Measurements from ENCODE around the gene OTOF. TPM values are rescaled to one million over a fixed set of nuclear protein-coding genes. Genes with fewer than 3 reads are reported as not detected.
"Not testable (repeated sequence)": the region's sequence is repeated elsewhere in the genome, so short reads cannot be mapped to it uniquely, and the experiment has no call there.

Gene OTOF
- total and polyA plus RNA-seq, 5 donors from 2014 or later, result 0.43 to 2.3 (median 0.51) TPM

DNA sequence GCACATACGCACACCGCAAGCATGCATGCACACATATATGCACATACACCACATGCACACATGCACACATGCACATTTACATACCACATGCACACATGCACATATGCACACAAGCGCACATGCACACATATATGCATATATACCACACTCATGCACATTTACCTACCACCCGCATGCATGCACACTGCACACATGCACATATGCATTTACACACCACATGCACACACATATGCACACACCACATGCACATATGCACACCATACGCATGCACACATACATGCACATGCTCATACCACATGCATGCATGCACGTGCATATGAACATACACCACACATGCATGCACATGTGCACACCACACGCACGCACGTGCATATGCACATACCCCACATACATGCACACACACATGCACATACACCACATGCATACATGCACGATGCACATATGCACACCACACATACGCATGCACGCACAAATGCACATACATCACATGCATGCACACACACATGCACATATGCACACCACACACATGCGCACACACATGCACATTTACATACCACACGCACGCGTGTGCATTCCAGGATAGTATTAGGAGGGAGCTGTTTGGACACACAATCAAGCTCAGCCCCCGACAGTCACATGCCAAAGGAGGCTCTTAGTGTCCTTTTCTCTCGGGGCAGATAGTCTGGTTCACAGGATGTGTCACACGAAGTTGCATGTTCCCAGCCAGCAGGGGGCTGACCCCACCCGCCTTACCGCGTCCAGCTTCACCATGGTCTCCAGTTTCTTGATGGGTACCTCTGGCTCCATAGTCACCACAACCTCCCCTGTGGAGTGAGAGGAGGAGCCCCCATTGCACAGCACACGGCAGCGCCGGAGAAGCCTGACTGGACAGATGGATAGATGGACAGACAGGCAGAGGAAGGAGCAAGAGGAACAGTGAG is 5.9 kb downstream of the OTOF start:
- Histone ChIP-seq H3K4me1 (ENCODE audit: control insufficient read depth, insufficient read depth, low read length, poor library complexity, severe bottlenecking) (no peaks in the 10 kb centered on the region), H3K27me3 (ENCODE audit: control insufficient read depth, insufficient read depth, low read length) (no peaks in the 10 kb centered on the region), H3K9me3 (ENCODE audit: control insufficient read depth in 2 of 2, low read length in 2 of 2) (peaks cover 4 to 10% of the 10 kb centered on the region in 2 experiments), H3K4me3 (ENCODE audit: low read depth, low read length) (no peak overlapping the region), H3K27ac (ENCODE audit: insufficient read depth, low read length, poor library complexity, severe bottlenecking) (no peak overlapping the region), H3K36me3 (ENCODE audit: control insufficient read depth, insufficient read depth, low read length) (no peaks in the 10 kb centered on the region)
- Mint-ChIP-seq H3K4me1 (no peaks in the 10 kb centered on the region), H3K9me3 (peaks cover 0 to 11% (median 4%) of the 10 kb centered on the region in 7 donors), H3K27me3 (peaks cover 5% of the 10 kb centered on the region), H3K36me3 (no peaks in the 10 kb centered on the region), H3K4me3 (no peak overlapping the region), H3K27ac (no peak overlapping the region)
- ATAC-seq (ENCODE audit: low read depth in 2 of 2) (no peak), DNase-seq (no peak)

GRCh38 chr2:26471289-26471688 is 6.6 kb downstream of the OTOF start:
- no peaks in the 10 kb centered on the region for H3K36me3 ChIP-seq (ENCODE audit: control insufficient read depth, insufficient read depth, low read length)
- H3K4me3 ChIP-seq (ENCODE audit: low read depth, low read length), result no peak overlapping the region
- H3K27me3 Mint-ChIP-seq, result peaks cover 5% of the 10 kb centered on the region
- peaks cover 0 to 11% (median 4%) of the 10 kb centered on the region in 7 donors for H3K9me3 Mint-ChIP-seq
- ATAC-seq (ENCODE audit: low read depth in 2 of 2) (no peak), DNase-seq (no peak)
- H3K27ac Mint-ChIP-seq, result no peak overlapping the region
- no peaks in the 10 kb centered on the region for H3K36me3 Mint-ChIP-seq
- no peak overlapping the region for H3K27ac ChIP-seq (ENCODE audit: insufficient read depth, low read length, poor library complexity, severe bottlenecking)
- H3K4me3 Mint-ChIP-seq, result no peak overlapping the region
- no peaks in the 10 kb centered on the region for H3K27me3 ChIP-seq (ENCODE audit: control insufficient read depth, insufficient read depth, low read length)
- peaks cover 4 to 10% of the 10 kb centered on the region in 2 experiments for H3K9me3 ChIP-seq (ENCODE audit: control insufficient read depth in 2 of 2, low read length in 2 of 2)
- H3K4me1 Mint-ChIP-seq, result no peaks in the 10 kb centered on the region
- no peaks in the 10 kb centered on the region for H3K4me1 ChIP-seq (ENCODE audit: control insufficient read depth, insufficient read depth, low read length, poor library complexity, severe bottlenecking)

GRCh38 chr2:26470601-26471260 is 7.2 kb downstream of the OTOF start:
- no peak for ATAC-seq (ENCODE audit: low read depth in 2 of 2)
- DNase-seq, result no peak
- Histone ChIP-seq H3K4me1 (ENCODE audit: control insufficient read depth, insufficient read depth, low read length, poor library complexity, severe bottlenecking) (no peaks in the 10 kb centered on the region), H3K36me3 (ENCODE audit: control insufficient read depth, insufficient read depth, low read length) (no peaks in the 10 kb centered on the region), H3K9me3 (ENCODE audit: control insufficient read depth in 2 of 2, low read length in 2 of 2) (peaks cover 4 to 10% of the 10 kb centered on the region in 2 experiments), H3K27me3 (ENCODE audit: control insufficient read depth, insufficient read depth, low read length) (no peaks in the 10 kb centered on the region), H3K27ac (ENCODE audit: insufficient read depth, low read length, poor library complexity, severe bottlenecking) (no peak overlapping the region), H3K4me3 (ENCODE audit: low read depth, low read length) (no peak overlapping the region)
- H3K9me3 Mint-ChIP-seq, result peaks cover 0 to 11% (median 4%) of the 10 kb centered on the region in 7 donors
- no peak overlapping the region for H3K4me3 Mint-ChIP-seq
- H3K27ac Mint-ChIP-seq, result no peak overlapping the region
- no peaks in the 10 kb centered on the region for H3K36me3 Mint-ChIP-seq
- no peaks in the 10 kb centered on the region for H3K4me1 Mint-ChIP-seq
- H3K27me3 Mint-ChIP-seq, result peaks cover 5% of the 10 kb centered on the region

- no peak for ATAC-seq (ENCODE audit: low read depth in 2 of 2)
- Histone ChIP-seq H3K4me1 (ENCODE audit: control insufficient read depth, insufficient read depth, low read length, poor library complexity, severe bottlenecking) (no peaks in the 10 kb centered on the region), H3K9me3 (ENCODE audit: control insufficient read depth in 2 of 2, low read length in 2 of 2) (peaks cover 4 to 10% of the 10 kb centered on the region in 2 experiments), H3K36me3 (ENCODE audit: control insufficient read depth, insufficient read depth, low read length) (no peaks in the 10 kb centered on the region), H3K27me3 (ENCODE audit: control insufficient read depth, insufficient read depth, low read length) (no peaks in the 10 kb centered on the region), H3K27ac (ENCODE audit: insufficient read depth, low read length, poor library complexity, severe bottlenecking) (no peak overlapping the region), H3K4me3 (ENCODE audit: low read depth, low read length) (no peak overlapping the region)
- no peak overlapping the region for H3K4me3 Mint-ChIP-seq
- H3K36me3 Mint-ChIP-seq, result no peaks in the 10 kb centered on the region
- peak overlapping the region in 1 of 3 donors; percentile 12 for H3K27ac Mint-ChIP-seq
- no peak for DNase-seq
- H3K9me3 Mint-ChIP-seq, result peaks cover 0 to 11% (median 4%) of the 10 kb centered on the region in 7 donors
- H3K4me1 Mint-ChIP-seq, result no peaks in the 10 kb centered on the region
- no peaks in the 10 kb centered on the region for H3K27me3 Mint-ChIP-seq
Observed at GRCh38 chr2:26469955-26470354, 8.0 kb downstream of the OTOF start.

GRCh38 chr2:26469092-26469710 is 8.7 kb downstream of the OTOF start:
- DNase-seq, result peak in 2 of 3 donors; percentile 20 to 81
- H3K27me3 Mint-ChIP-seq, result no peaks in the 10 kb centered on the region
- no peak overlapping the region for H3K4me3 ChIP-seq (ENCODE audit: low read depth, low read length)
- no peaks in the 10 kb centered on the region for H3K27me3 ChIP-seq (ENCODE audit: control insufficient read depth, insufficient read depth, low read length)
- peaks cover 4 to 10% of the 10 kb centered on the region in 2 experiments for H3K9me3 ChIP-seq (ENCODE audit: control insufficient read depth in 2 of 2, low read length in 2 of 2)
- peaks cover 0 to 11% (median 4%) of the 10 kb centered on the region in 7 donors for H3K9me3 Mint-ChIP-seq
- H3K4me1 ChIP-seq (ENCODE audit: control insufficient read depth, insufficient read depth, low read length, poor library complexity, severe bottlenecking), result no peaks in the 10 kb centered on the region
- no peaks in the 10 kb centered on the region for H3K4me1 Mint-ChIP-seq
- no peak overlapping the region for H3K27ac ChIP-seq (ENCODE audit: insufficient read depth, low read length, poor library complexity, severe bottlenecking)
- ATAC-seq (ENCODE audit: low read depth in 2 of 2), result no peak
- H3K36me3 ChIP-seq (ENCODE audit: control insufficient read depth, insufficient read depth, low read length), result no peaks in the 10 kb centered on the region
- H3K27ac Mint-ChIP-seq, result no peak overlapping the region
- H3K4me3 Mint-ChIP-seq, result no peak overlapping the region
- no peaks in the 10 kb centered on the region for H3K36me3 Mint-ChIP-seq

GRCh38 chr2:26468544-26468943 is 9.4 kb downstream of the OTOF start:
- peaks cover 4 to 10% of the 10 kb centered on the region in 2 experiments for H3K9me3 ChIP-seq (ENCODE audit: control insufficient read depth in 2 of 2, low read length in 2 of 2)
- not testable (repeated sequence) for DNase-seq; H3K4me3 Mint-ChIP-seq; H3K27ac ChIP-seq (ENCODE audit: insufficient read depth, low read length, poor library complexity, severe bottlenecking); H3K36me3 ChIP-seq (ENCODE audit: control insufficient read depth, insufficient read depth, low read length); H3K27ac Mint-ChIP-seq; H3K27me3 ChIP-seq (ENCODE audit: control insufficient read depth, insufficient read depth, low read length); H3K4me3 ChIP-seq (ENCODE audit: low read depth, low read length); ATAC-seq (ENCODE audit: low read depth in 2 of 2); H3K4me1 Mint-ChIP-seq; H3K27me3 Mint-ChIP-seq; H3K36me3 Mint-ChIP-seq; H3K4me1 ChIP-seq (ENCODE audit: control insufficient read depth, insufficient read depth, low read length, poor library complexity, severe bottlenecking)
- H3K9me3 Mint-ChIP-seq, result peaks cover 0 to 11% (median 4%) of the 10 kb centered on the region in 7 donors

- Histone ChIP-seq H3K27me3 (ENCODE audit: control insufficient read depth, insufficient read depth, low read length) (no peaks in the 10 kb centered on the region), H3K4me3 (ENCODE audit: low read depth, low read length) (no peak overlapping the region), H3K27ac (ENCODE audit: insufficient read depth, low read length, poor library complexity, severe bottlenecking) (no peak overlapping the region), H3K9me3 (ENCODE audit: control insufficient read depth in 2 of 2, low read length in 2 of 2) (peaks cover 4 to 10% of the 10 kb centered on the region in 2 experiments), H3K4me1 (ENCODE audit: control insufficient read depth, insufficient read depth, low read length, poor library complexity, severe bottlenecking) (no peaks in the 10 kb centered on the region), H3K36me3 (ENCODE audit: control insufficient read depth, insufficient read depth, low read length) (no peaks in the 10 kb centered on the region)
- H3K4me3 Mint-ChIP-seq, result no peak overlapping the region
- H3K4me1 Mint-ChIP-seq, result no peaks in the 10 kb centered on the region
- DNase-seq (no peak), ATAC-seq (ENCODE audit: low read depth in 2 of 2) (no peak)
- peaks cover 0 to 11% (median 1%) of the 10 kb centered on the region in 7 donors for H3K9me3 Mint-ChIP-seq
- no peaks in the 10 kb centered on the region for H3K27me3 Mint-ChIP-seq
- no peak overlapping the region for H3K27ac Mint-ChIP-seq
- no peaks in the 10 kb centered on the region for H3K36me3 Mint-ChIP-seq
Observed at GRCh38 chr2:26466662-26467310, 11.1 kb downstream of the OTOF start.
